OCI-LY3 (cell line): Measurements from ENCODE around the gene TMC5.
"Not testable (repeated sequence)": the region's sequence is repeated elsewhere in the genome, so short reads cannot be mapped to it uniquely, and the experiment has no call there.

Source experiments
- H2AFZ ChIP-seq: fragments of 200-600, 300-600 bp; shearing (Covaris generic); 2 replicates; pipeline ENCODE4 v1.6.0; 2014; ENCODE audit warnings: antibody characterized with exemption, low read depth, low read length
- H3K27ac ChIP-seq: fragments of 200-600, 300-600 bp; sonication (generic); 2 replicates; pipeline ENCODE4 v1.5.1; 2014; ENCODE audit warnings: mild to moderate bottlenecking, low read length, moderate library complexity, mixed read lengths
- H3K27me3 ChIP-seq: fragments of 200-600, 300-600 bp; sonication (generic); 2 replicates; pipeline ENCODE4 v1.6.1; 2014; ENCODE audit warnings: low read depth, low read length, mixed read lengths
- H3K36me3 ChIP-seq: fragments of 200-600, 300-600 bp; sonication (generic); replicated peaks from 2 replicates; pipeline ENCODE3; 2014; ENCODE audit warnings: low read depth, low read length, mixed read lengths
- H3K4me1 ChIP-seq: fragments of 300-600, 200-600 bp; sonication (generic); 2 replicates; pipeline ENCODE4 v1.6.1; 2014; ENCODE audit warnings: low read length, mixed read lengths
- H3K4me2 ChIP-seq: fragments of 200-600, 300-600 bp; sonication (generic); 2 replicates; pipeline ENCODE4 v1.6.1; 2014; ENCODE audit warnings: low read length, mixed read lengths
- H3K4me3 ChIP-seq: fragments of 300-600, 200-600 bp; sonication (generic); 2 replicates; pipeline ENCODE4 v1.5.1; 2014; ENCODE audit warnings: antibody characterized with exemption, mild to moderate bottlenecking, low read length, moderate library complexity
- H3K79me2 ChIP-seq: fragments of 300-600, 200-600 bp; shearing (Covaris generic); 2 replicates; pipeline ENCODE4 v1.6.1; 2014; ENCODE audit warnings: mild to moderate bottlenecking, low read length, mixed read lengths
- H3K9ac ChIP-seq: fragments of 300-600, 200-600 bp; shearing (Covaris generic); 2 replicates; pipeline ENCODE4 v1.6.0; 2014; ENCODE audit warnings: mild to moderate bottlenecking, low read length, moderate library complexity
- H3K9me3 ChIP-seq: fragments of 200-600, 300-600 bp; shearing (Covaris generic); 2 replicates; pipeline ENCODE4 v1.6.1; 2014; ENCODE audit warnings: low read length, mixed read lengths; ENCODE audit not compliant: insufficient read depth
- H4K20me1 ChIP-seq: fragments of 200-600, 300-600 bp; sonication (generic); 2 replicates; pipeline ENCODE4 v1.6.1; 2016; ENCODE audit warnings: low read length, mixed read lengths; ENCODE audit not compliant: insufficient read depth
- CTCF ChIP-seq: fragments of 200-600, 300-600 bp; sonication (generic); IDR thresholded peaks from 2 replicates; pipeline ENCODE4 v1.5.1; 2014; ENCODE audit warnings: antibody characterized with exemption, low read length, low read depth
- EZH2phosphoT487 ChIP-seq: fragments of 200-600 bp; shearing (Covaris generic); IDR thresholded peaks from 2 replicates; pipeline ENCODE4 v1.6.1; 2018; ENCODE audit warnings: antibody characterized with exemption, mixed run types, low read depth

Gene TMC5

GRCh38 chr16:19392352-19392751 is 25.3 kb upstream of the TMC5 start:
- H4K20me1 ChIP-seq = no peaks in the 10 kb centered on the region
- H3K4me3 ChIP-seq = no peak overlapping the region
- no peak overlapping the region for H3K4me2 ChIP-seq
- H2AFZ ChIP-seq = no peak overlapping the region
- H3K79me2 ChIP-seq = no peaks in the 10 kb centered on the region
- no peak overlapping the region for H3K9ac ChIP-seq
- no peak overlapping the region for H3K27ac ChIP-seq
- H3K9me3 ChIP-seq = 0 out of 2 replicates have a peak, but pooled peaks cover 3% of the 10 kb centered on the region
- H3K4me1 ChIP-seq = peaks cover 12% of the 10 kb centered on the region
- H3K27me3 ChIP-seq = no peaks in the 10 kb centered on the region
- TF ChIP-seq EZH2phosphoT487 = no peak
- TF ChIP-seq CTCF = no peak
- H3K36me3 ChIP-seq = no peaks in the 10 kb centered on the region

GRCh38 chr16:19393226-19394111 is 24.2 kb upstream of the TMC5 start:
- H3K79me2 ChIP-seq = no peaks in the 10 kb centered on the region
- H3K9me3 ChIP-seq = 0 out of 2 replicates have a peak, but pooled peaks cover 3% of the 10 kb centered on the region
- no peaks in the 10 kb centered on the region for H3K27me3 ChIP-seq
- H3K9ac ChIP-seq = no peak overlapping the region
- H3K4me1 ChIP-seq = peaks cover 10% of the 10 kb centered on the region
- no peak overlapping the region for H3K27ac ChIP-seq
- no peak overlapping the region; the same call in 1 of the 2 replicates for H2AFZ ChIP-seq
- TF ChIP-seq EZH2phosphoT487 (no peak), CTCF (no peak)
- no peaks in the 10 kb centered on the region for H4K20me1 ChIP-seq
- no peaks in the 10 kb centered on the region for H3K36me3 ChIP-seq
- H3K4me3 ChIP-seq = no peak overlapping the region
- no peak overlapping the region for H3K4me2 ChIP-seq

DNA sequence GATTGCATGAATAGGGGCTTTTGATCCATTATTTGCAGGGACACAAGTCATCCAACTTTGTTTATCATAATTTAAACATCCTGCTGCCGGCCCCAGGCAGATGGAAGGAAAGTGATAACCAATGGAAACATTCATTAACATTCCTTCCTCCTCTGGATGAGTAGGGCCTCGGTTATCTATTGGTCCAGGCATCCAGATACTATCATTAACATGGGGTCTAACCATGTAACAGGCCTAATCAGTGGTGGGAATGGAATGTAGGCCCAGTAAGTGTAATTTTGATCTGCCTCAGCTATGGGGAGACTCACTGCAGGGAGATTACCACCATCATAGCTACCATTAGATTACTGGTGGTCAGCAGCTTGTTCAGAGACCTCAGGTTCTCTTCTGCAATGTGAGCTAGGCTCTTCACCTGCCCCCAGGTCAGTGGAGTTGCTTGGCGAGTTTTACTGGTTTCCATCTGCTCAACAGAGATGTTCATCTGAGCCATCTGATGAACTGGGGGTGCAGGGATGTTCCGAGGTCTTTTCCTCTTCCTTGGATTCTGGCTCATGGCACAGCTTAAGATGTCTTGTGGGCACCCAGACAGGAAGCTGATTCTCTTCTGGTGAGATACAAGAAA is 21.9 kb upstream of the TMC5 start:
- H3K9ac ChIP-seq, H3K4me2 ChIP-seq, H3K9me3 ChIP-seq, H3K4me3 ChIP-seq, H3K36me3 ChIP-seq, H2AFZ ChIP-seq, H3K27me3 ChIP-seq, H3K79me2 ChIP-seq, H3K27ac ChIP-seq, H4K20me1 ChIP-seq, H3K4me1 ChIP-seq: not testable (repeated sequence)

GRCh38 chr16:19396555-19397011 is 21.1 kb upstream of the TMC5 start:
- H3K4me1 ChIP-seq = no peaks in the 10 kb centered on the region
- H2AFZ ChIP-seq = no peak overlapping the region
- H3K4me2 ChIP-seq = no peak overlapping the region
- TF ChIP-seq CTCF = no peak
- no peak for TF ChIP-seq EZH2phosphoT487
- no peak overlapping the region for H3K27ac ChIP-seq
- no peaks in the 10 kb centered on the region for H3K79me2 ChIP-seq
- H3K9me3 ChIP-seq = peaks cover 10% of the 10 kb centered on the region
- H3K9ac ChIP-seq = no peak overlapping the region
- no peak overlapping the region for H3K4me3 ChIP-seq
- H4K20me1 ChIP-seq = no peaks in the 10 kb centered on the region
- H3K36me3 ChIP-seq = no peaks in the 10 kb centered on the region
- no peaks in the 10 kb centered on the region for H3K27me3 ChIP-seq

- not testable (repeated sequence) for H3K4me3 ChIP-seq, H3K4me2 ChIP-seq, H3K9ac ChIP-seq, H4K20me1 ChIP-seq, H3K36me3 ChIP-seq, H3K79me2 ChIP-seq, H3K27me3 ChIP-seq, H3K4me1 ChIP-seq, H2AFZ ChIP-seq, H3K27ac ChIP-seq
- peaks cover 16% of the 10 kb centered on the region for H3K9me3 ChIP-seq
Observed at GRCh38 chr16:19397373-19397772, 20.3 kb upstream of the TMC5 start.
